GM18873 (cell line): ENCODE data around the gene ZNF160.
"Not testable (repeated sequence)": the region's sequence is repeated elsewhere in the genome, so short reads cannot be mapped to it uniquely, and the experiment has no call there.

ENCODE experiments used
- ATAC-seq: cut with Tn5 transposase; IDR thresholded peaks from one replicate; pipeline ENCODE4 v1.9.1; 2021; ENCODE audit warnings: mild to moderate bottlenecking, moderate library complexity, moderate number of reproducible peaks; ENCODE audit not compliant: unreplicated experiment, low FRiP score

Gene ZNF160

GRCh38 chr19:53103234-53104203, at the start of gene ZNF160:
TSS of gene ZNF160 (minus strand) at chr19:53103422. CDS start at chr19:53086276, 17,146 bp downstream.
- ATAC-seq, result peak; percentile 76

- no peak for ATAC-seq
Observed at GRCh38 chr19:53147645-53148044, 44.4 kb upstream of the ZNF160 start.

- ATAC-seq, result no peak
Observed at GRCh38 chr19:53140351-53140750, 37.1 kb upstream of the ZNF160 start.

DNA sequence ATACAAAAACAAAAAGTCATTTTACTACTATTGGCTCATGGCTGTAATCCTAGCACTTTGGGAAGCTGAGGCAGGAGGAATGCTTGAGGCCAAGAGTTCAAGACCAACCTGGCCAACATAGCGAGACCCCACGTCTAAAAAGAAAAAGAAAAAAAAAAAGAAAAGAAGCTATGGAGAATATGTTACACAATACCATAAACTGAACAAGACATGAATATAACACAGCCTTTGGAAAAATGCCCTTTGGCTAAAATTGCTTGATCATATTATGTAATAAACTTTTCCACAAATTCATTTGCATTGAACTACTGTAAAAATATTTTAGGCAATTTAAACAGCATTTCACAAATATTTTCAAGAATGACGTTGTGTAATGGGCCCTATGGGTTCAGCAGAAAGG, 33.2 kb upstream of the ZNF160 start:
- no peak for ATAC-seq

- ATAC-seq, result no peak
Observed at GRCh38 chr19:53132141-53132991, 29.1 kb upstream of the ZNF160 start, which contains the start of gene ZNF415. TSS of gene ZNF415 (minus strand) at chr19:53132910. CDS start at chr19:53122676, 10,234 bp downstream.

- no peak for ATAC-seq
Observed at GRCh38 chr19:53131727-53132126, 28.5 kb upstream of the ZNF160 start.

GRCh38 chr19:53131085-53131590, 27.9 kb upstream of the ZNF160 start:
- ATAC-seq, result no peak

GRCh38 chr19:53130506-53130905, 27.3 kb upstream of the ZNF160 start:
- no peak for ATAC-seq

DNA sequence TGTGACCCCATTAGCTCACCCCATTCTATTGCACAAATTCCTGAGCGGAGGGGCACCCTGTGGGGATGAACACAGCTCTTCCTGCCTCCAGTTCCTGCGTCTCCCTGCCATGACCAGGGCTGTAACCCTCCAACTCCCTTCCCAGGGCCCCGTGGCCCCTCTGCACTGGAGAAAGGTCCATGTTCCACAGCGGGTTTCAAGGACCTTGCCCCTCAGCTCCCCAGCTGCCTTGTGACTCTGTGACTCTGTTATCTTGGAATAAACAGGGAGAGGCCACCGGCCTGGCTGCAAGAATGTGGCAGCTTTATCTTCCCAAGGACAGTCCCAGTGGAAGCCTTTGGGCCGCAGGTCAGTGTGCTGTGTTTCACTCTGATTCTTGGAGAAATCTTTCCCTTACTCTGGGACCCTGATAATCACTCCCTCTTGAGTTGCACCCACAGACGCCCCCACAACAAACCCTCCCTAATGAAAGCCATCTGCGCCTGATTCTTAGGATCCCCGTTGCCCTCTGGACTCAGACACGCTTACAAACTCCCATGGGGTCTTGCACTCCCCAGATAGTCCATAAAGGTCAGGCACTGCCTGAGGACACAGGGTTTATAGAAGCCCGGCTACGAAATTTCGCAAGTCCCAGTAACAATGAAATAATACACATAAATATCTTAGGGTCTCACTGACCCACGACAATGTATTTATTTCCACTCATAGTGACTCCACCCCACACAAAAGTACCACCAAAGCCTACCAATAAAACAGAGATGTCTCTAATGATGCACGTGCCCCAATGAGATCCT, 23.7 kb upstream of the ZNF160 start:
- ATAC-seq, result not testable (repeated sequence)

DNA sequence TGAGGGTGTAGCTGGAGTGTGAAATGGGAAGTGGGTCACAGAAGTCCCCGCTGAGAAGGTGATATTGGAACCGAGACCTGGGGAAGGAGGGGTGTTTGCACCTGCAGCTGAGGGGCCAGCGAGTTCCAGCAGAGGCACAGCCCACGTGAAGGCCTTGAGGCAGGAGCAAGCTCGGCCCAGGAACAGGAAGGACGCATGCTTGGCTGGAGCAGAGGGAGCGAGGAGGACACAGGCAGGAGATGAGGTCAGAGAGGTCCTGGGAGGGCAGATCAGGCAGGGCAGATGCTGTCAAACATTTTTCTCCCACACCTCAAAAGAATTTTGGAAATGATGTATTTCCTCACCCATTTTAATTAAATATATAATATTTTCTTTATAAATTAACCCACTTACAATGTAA, 20.2 kb upstream of the ZNF160 start:
- ATAC-seq, result no peak

DNA sequence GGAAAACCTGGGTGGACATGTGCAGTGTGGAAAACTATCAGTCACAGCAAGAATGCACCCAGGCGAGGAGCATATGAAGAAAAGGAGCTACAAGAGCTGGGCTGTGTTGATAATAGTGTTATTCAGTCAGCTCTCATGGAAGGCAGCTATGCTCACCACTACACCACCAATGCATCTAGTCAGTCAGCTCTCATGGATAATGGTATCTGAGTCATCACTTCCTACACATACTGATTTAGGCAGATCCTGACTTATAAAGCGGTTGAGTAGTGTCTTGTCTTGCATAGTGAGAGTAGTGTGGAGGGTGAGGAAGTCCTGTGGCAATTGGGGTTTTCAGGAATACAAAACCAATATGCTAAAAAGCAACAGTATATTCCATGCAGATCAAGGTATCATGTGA, 9.1 kb upstream of the ZNF160 start:
- no peak for ATAC-seq

GRCh38 chr19:53109527-53109926, 6.3 kb upstream of the ZNF160 start:
- ATAC-seq, result no peak

- ATAC-seq, result peak; percentile 3
Observed at GRCh38 chr19:53102756-53103233, 427 bp downstream of the ZNF160 start.

DNA sequence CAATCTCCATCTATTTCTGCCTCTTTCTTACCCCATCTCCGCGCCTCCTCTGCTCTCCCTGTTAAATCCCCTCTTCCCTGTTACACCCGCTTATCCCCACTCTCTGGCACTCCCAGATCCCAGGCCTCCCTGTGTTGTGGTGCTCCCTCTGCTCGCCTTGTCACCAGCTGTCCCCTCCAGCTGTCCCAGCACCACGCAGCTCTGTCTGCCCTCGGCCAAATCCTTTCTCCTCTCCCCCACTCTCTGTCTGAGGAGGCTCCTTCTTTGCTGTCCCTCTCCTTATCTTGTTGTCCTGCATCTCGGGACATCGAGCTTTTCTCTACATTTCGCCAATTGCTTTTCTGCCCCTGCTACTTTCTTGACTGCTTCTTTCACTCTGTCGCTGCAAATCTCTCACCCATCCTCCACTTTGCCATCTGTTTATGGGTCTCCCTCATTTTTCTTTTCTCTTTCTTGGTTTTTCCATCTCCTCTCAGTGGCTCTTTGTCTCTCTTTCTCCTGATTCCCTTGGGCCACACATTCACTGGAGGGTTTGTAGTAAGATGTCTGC, 941 bp downstream of the ZNF160 start:
- no peak for ATAC-seq

DNA sequence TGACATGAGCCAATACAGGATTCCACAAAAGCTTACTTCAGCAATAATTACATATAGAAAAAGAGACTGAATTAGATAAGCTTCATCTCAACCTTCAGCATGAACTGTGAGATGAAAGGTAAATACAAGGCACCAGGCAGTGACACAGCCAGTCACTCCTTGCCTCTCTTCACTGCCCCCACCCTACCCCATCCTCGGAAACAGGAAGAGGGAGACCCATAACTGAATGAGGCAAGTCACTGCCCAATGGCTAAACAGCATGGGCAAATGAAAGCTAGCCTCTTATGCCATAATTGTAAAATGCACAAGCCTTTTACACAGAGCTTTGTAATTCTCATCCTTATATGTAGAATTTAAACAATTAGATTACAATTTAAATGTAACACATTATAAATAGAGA, 1.7 kb downstream of the ZNF160 start:
- no peak for ATAC-seq

DNA sequence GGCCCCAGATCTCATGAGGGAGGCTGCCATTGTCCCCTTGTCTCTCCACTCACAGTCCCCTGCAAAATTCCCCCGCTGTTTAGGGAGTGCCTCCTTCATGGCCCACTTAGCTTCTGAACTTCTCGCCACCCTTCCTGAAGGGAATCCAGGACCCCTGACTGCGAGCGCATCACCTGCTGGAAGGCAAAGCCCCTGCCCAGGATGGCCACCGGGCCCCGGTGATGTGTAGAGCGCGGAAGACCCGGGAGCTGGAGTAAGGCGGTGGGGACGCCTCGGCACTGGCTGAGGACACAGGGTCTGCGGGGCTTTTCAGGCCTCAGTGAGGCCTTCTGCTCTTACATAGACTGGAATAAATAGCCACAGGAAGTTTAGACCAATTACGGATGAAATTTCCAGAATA, 4.7 kb downstream of the ZNF160 start:
- not testable (repeated sequence) for ATAC-seq

DNA sequence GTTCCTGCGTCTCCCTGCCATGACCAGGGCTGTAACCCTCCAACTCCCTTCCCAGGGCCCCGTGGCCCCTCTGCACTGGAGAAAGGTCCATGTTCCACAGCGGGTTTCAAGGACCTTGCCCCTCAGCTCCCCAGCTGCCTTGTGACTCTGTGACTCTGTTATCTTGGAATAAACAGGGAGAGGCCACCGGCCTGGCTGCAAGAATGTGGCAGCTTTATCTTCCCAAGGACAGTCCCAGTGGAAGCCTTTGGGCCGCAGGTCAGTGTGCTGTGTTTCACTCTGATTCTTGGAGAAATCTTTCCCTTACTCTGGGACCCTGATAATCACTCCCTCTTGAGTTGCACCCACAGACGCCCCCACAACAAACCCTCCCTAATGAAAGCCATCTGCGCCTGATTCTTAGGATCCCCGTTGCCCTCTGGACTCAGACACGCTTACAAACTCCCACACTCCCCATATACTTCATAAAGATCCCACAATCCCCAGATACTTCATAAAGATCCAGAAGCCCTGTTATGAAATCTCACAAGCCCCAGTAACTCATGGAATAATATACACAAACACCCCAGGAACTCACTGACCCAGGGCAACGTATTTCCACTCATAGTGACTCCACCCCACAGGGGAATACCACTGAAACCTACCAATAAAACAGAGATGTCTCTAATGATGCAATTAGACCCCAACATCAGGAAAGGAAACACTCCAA, 6.1 kb downstream of the ZNF160 start:
- not testable (repeated sequence) for ATAC-seq

GRCh38 chr19:53096579-53096978, 6.6 kb downstream of the ZNF160 start:
- not testable (repeated sequence) for ATAC-seq
